HG03558 (cell line): ENCODE results near the gene ADCY5.

Experiments
- ATAC-seq: cut with Tn5 transposase; IDR thresholded peaks from one replicate; pipeline ENCODE4 v1.9.1; 2021; ENCODE audit warnings: moderate number of reproducible peaks; ENCODE audit not compliant: unreplicated experiment; ENCODE audit errors: extremely low read depth

The ADCY5 gene

GRCh38 chr3:123236902-123237301, 212.0 kb downstream of the ADCY5 start:
- no peak for ATAC-seq
